Neural cell (in vitro differentiated cells): Measurements from ENCODE around the gene PPP1R15B. TPM values are rescaled to one million over a fixed set of nuclear protein-coding genes. Genes with fewer than 3 reads are reported as not detected.

Source experiments
- H2AFZ ChIP-seq: fragments of 200-600, 300-800 bp; sonication (generic), shearing (Covaris generic); 2 replicates; pipeline ENCODE4 v1.6.0; 2014; ENCODE audit warnings: low read depth, mild to moderate bottlenecking, antibody characterized with exemption, low read length, moderate library complexity
- H3F3A ChIP-seq: fragments of 200-600 bp; shearing (Covaris generic); 2 replicates; pipeline ENCODE4 v1.6.1; 2016; ENCODE audit warnings: mild to moderate bottlenecking, moderate library complexity, mixed read lengths, antibody characterized with exemption, low read length; ENCODE audit not compliant: insufficient read depth, poor library complexity, severe bottlenecking
- H3K27ac ChIP-seq: fragments of 200-600, 300-800 bp; sonication (generic), shearing (Covaris generic); 2 replicates; pipeline ENCODE4 v1.5.1; 2014; ENCODE audit warnings: mild to moderate bottlenecking, low read length, moderate library complexity
- H3K27me3 ChIP-seq: fragments of 300-800, 200-600 bp; sonication (generic), shearing (Covaris generic); 2 replicates; pipeline ENCODE4 v1.6.0; 2014; ENCODE audit warnings: mild to moderate bottlenecking, low read depth, low read length, moderate library complexity; ENCODE audit not compliant: insufficient read depth
- H3K36me3 ChIP-seq: fragments of 300-800, 200-600 bp; sonication (generic), shearing (Covaris generic); 2 replicates; pipeline ENCODE4 v1.5.1; 2014; ENCODE audit warnings: mild to moderate bottlenecking, antibody characterized with exemption, low read length, moderate library complexity; ENCODE audit not compliant: insufficient read depth
- H3K4me2 ChIP-seq: fragments of 300-800, 200-600 bp; sonication (generic), shearing (Covaris generic); 2 replicates; pipeline ENCODE4 v1.6.0; 2014; ENCODE audit warnings: mild to moderate bottlenecking, low read length
- H3K4me3 ChIP-seq: fragments of 300-800, 200-600 bp; sonication (generic), shearing (Covaris generic); 2 replicates; pipeline ENCODE4 v1.5.1; 2014; ENCODE audit warnings: mild to moderate bottlenecking, low read length, moderate library complexity
- H3K79me2 ChIP-seq: fragments of 200-600 bp; shearing (Covaris generic); replicated peaks from 2 replicates; pipeline ENCODE4 v1.6.0; 2014; ENCODE audit warnings: mild to moderate bottlenecking, low read length, moderate library complexity; ENCODE audit not compliant: insufficient read depth
- H3K9ac ChIP-seq: fragments of 300-800, 200-600 bp; sonication (generic), shearing (Covaris generic); 2 replicates; pipeline ENCODE4 v1.6.1; 2016; ENCODE audit warnings: mild to moderate bottlenecking, low read length, mixed read lengths
- H3K9me2 ChIP-seq: fragments of 200-600 bp; shearing (Covaris generic); 2 replicates; pipeline ENCODE4 v1.6.1; 2016; ENCODE audit warnings: mild to moderate bottlenecking, low read length, mixed read lengths; ENCODE audit not compliant: insufficient read depth
- H3K9me3 ChIP-seq: fragments of 200-600, 300-800 bp; sonication (generic), shearing (Covaris generic); 2 replicates; pipeline ENCODE4 v1.6.1; 2016; ENCODE audit warnings: mild to moderate bottlenecking, mixed run types, low read length, moderate library complexity, mixed read lengths
- H4K20me1 ChIP-seq: fragments of 200-600 bp; shearing (Covaris generic); 2 replicates; pipeline ENCODE4 v1.6.1; 2016; ENCODE audit warnings: mild to moderate bottlenecking, mixed run types; ENCODE audit not compliant: insufficient read depth
- CTCF ChIP-seq: fragments of 450-650 bp; IDR thresholded peaks from 2 replicates; pipeline ENCODE4 v1.5.1; 2014; ENCODE audit warnings: antibody characterized with exemption, mild to moderate bottlenecking, moderate library complexity; ENCODE audit not compliant: poor library complexity, severe bottlenecking
- EP300 ChIP-seq: fragments of 450-650 bp; conservative IDR thresholded peaks from 2 replicates; pipeline ENCODE4 v1.6.1; 2014; ENCODE audit warnings: antibody characterized with exemption, mild to moderate bottlenecking, moderate library complexity; ENCODE audit not compliant: poor library complexity, severe bottlenecking
- EZH2 ChIP-seq: fragments of 200-600, 300-800 bp; shearing (Covaris generic), sonication (generic); IDR thresholded peaks from 2 replicates; pipeline ENCODE4 v1.6.1; 2014; ENCODE audit warnings: antibody characterized with exemption, low read length, borderline replicate concordance, mild to moderate bottlenecking; ENCODE audit not compliant: insufficient read depth, poor library complexity, severe bottlenecking
- MXI1 ChIP-seq: fragments of 450-650 bp; conservative IDR thresholded peaks from 2 replicates; pipeline ENCODE4 v1.6.1; 2014; ENCODE audit warnings: antibody characterized with exemption, mild to moderate bottlenecking; ENCODE audit not compliant: poor library complexity, severe bottlenecking
- POLR2AphosphoS5 ChIP-seq: IDR thresholded peaks from 2 replicates; pipeline ENCODE4 v1.6.1; 2012
- RAD21 ChIP-seq: fragments of 450-650 bp; conservative IDR thresholded peaks from 2 replicates; pipeline ENCODE4 v1.6.1; 2014; ENCODE audit warnings: antibody characterized with exemption, mild to moderate bottlenecking, moderate library complexity
- REST ChIP-seq: IDR thresholded peaks from 2 replicates; pipeline ENCODE4 v1.6.1; 2012; ENCODE audit warnings: borderline replicate concordance
- SMC3 ChIP-seq: fragments of 450-650 bp; conservative IDR thresholded peaks from 2 replicates; pipeline ENCODE4 v1.6.1; 2014; ENCODE audit warnings: antibody characterized with exemption, mild to moderate bottlenecking, moderate library complexity; ENCODE audit not compliant: poor library complexity
- TAF1 ChIP-seq: IDR thresholded peaks from 2 replicates; pipeline ENCODE4 v1.6.1; 2012; ENCODE audit warnings: low read depth
- polyA plus RNA-seq: library from polyadenylated mRNA; depleted of rRNA; stranded (reverse); fragments of >200 nt; gene quantifications from 2 replicates; pipeline ENCODE4 v1.2.3, GENCODE V29; 2014

The PPP1R15B gene
- polyA plus RNA-seq, 1 donor from 2014 or later, result 30.1 TPM

- TF ChIP-seq RAD21 (no peak), TAF1 (no peak), MXI1 (no peak), SMC3 (no peak), POLR2AphosphoS5 (no peak), EZH2 (no peak), REST (no peak), EP300 (no peak), CTCF (no peak)
- Histone ChIP-seq H3K9me2 (no peaks in the 10 kb centered on the region), H3K36me3 (no peaks in the 10 kb centered on the region), H3K4me2 (no peak overlapping the region), H3K4me3 (no peak overlapping the region), H3K27ac (no peak overlapping the region), H3K9me3 (no peaks in the 10 kb centered on the region), H4K20me1 (peaks cover 12% of the 10 kb centered on the region), H3F3A (peaks cover 3% of the 10 kb centered on the region), H3K9ac (no peak overlapping the region), H3K27me3 (no peaks in the 10 kb centered on the region), H2AFZ (no peak overlapping the region), H3K79me2 (peaks cover 45% of the 10 kb centered on the region)
These were observed 9.2 kb downstream of the PPP1R15B start for GRCh38 chr1:204402391-204402790.

DNA sequence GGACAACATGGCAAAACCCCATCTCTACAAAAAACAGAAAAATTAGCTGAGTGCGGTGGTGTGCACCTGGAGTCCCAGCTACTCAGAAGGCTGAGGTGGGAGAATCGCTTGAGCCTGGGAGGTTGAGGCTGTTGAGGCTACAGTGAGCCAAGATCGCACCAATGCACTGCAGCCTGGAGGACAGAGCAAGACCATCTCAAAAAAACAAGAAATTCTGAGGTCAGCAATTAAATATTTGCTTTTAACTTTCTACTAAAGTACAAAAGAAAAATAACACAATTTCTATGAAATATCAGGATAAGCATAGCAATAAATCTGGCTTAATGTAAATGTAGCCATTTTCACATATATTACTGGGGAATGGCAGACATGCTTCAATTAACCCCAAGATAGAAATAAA lies 9.9 kb downstream of the PPP1R15B start:
- peaks cover 10% of the 10 kb centered on the region for H4K20me1 ChIP-seq

More for the DNA sequence above, 9.9 kb downstream of the PPP1R15B start:
- no peak overlapping the region for H3K27ac ChIP-seq
- TF ChIP-seq EP300 (no peak), EZH2 (no peak), TAF1 (no peak), SMC3 (no peak), REST (no peak), MXI1 (no peak), CTCF (no peak), POLR2AphosphoS5 (no peak), RAD21 (no peak)
- no peak overlapping the region for H3K4me3 ChIP-seq
- no peaks in the 10 kb centered on the region for H3K36me3 ChIP-seq
- H3K79me2 ChIP-seq, result peaks cover 38% of the 10 kb centered on the region
- H3K27me3 ChIP-seq, result no peaks in the 10 kb centered on the region
- no peaks in the 10 kb centered on the region for H3K9me2 ChIP-seq
- H3K4me2 ChIP-seq, result no peak overlapping the region
- no peaks in the 10 kb centered on the region for H3K9me3 ChIP-seq
- no peak overlapping the region for H2AFZ ChIP-seq
- peaks cover 3% of the 10 kb centered on the region for H3F3A ChIP-seq
- H3K9ac ChIP-seq, result no peak overlapping the region
